Activated T-helper 1 cell treated with anti-CD3 and anti-CD28 coated beads, Interleukin-12 subunit alpha, Interleukin-12 subunit beta, Interleukin-2, Interleukin-4 antibody, amounts not matched to agents 30 ng/mL and 10 ng/mL and 1 ng/mL, durations not matched to agents 14 hours and 24 hours and 36 hours (primary cell): ENCODE results near the gene SMIM14. TPM values are rescaled to one million over a fixed set of nuclear protein-coding genes. Genes with fewer than 3 reads are reported as not detected.
"Not testable (repeated sequence)": the region's sequence is repeated elsewhere in the genome, so short reads cannot be mapped to it uniquely, and the experiment has no call there.

Experiments used
- DNase-seq: peaks from one replicate; pipeline ENCODE4 v3.0.0; 2021; ENCODE audit warnings: low spot score
- H3K27ac Mint-ChIP-seq: one replicate; pipeline ENCODE4 v1.8.0; 2021; ENCODE audit warnings: mild to moderate bottlenecking, mixed read lengths
- H3K27me3 Mint-ChIP-seq: one replicate; pipeline ENCODE4 v1.8.0; 2022; ENCODE audit warnings: mild to moderate bottlenecking, moderate library complexity, mixed read lengths; ENCODE audit not compliant: insufficient read depth
- H3K36me3 Mint-ChIP-seq: one replicate; pipeline ENCODE4 v1.8.0; 2021; ENCODE audit warnings: low read depth, mixed read lengths
- H3K4me1 Mint-ChIP-seq: one replicate; pipeline ENCODE4 v1.8.0; 2021; ENCODE audit warnings: low read depth, mixed read lengths
- H3K4me3 Mint-ChIP-seq: one replicate; pipeline ENCODE4 v1.8.0; 2021; ENCODE audit warnings: mild to moderate bottlenecking, moderate library complexity, mixed read lengths
- H3K9me3 Mint-ChIP-seq: one replicate; pipeline ENCODE4 v1.8.0; 2021; ENCODE audit warnings: mixed read lengths
- intact Hi-C: fragments of 100-400 bp; cut with micrococcal nuclease; formaldehyde crosslinking; loops from one replicate; pipeline ENCODE4 v1.15.1; 2024
- total RNA-seq: library from RNA; stranded (reverse); gene quantifications from 2 replicates; pipeline ENCODE4 v1.2.3, GENCODE V29; 2022

Gene SMIM14
- total RNA-seq, 1 donor from 2014 or later, result 1.6 TPM

DNA sequence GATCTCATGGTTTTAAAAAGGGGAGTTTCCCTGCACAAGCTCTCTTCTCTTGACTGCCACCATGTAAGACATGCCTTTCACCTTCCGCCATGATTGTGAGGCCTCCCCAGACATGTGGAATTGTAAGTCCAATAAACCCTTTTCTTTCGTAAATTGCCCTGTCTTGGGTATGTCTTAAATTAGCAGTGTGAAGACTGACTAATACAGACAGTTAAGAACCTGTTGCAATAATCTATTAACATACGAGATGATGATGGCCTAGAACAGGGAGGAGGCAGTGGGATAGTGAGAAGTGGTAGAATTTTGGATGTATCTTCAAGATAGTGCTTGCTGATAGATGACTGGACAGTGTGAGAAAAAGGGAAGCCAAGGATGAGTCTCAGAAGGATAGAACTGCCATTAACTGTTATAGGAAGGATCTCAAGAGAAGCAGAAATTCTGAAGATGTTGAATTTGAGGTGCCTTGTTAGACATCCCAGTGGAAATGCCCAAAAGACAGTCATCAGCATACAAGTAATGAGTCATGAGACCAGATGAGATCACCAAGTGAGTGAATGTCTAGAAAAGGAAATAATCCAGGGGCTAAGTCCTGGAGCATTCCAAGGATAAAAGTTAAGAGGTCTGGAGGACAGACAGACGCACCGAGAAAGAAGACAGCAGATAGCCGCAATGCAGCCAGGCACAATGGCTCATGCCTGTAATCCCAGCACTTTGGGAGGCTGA, 72.6 kb downstream of the SMIM14 start:
- no peaks in the 10 kb centered on the region for H3K27me3 Mint-ChIP-seq
- H3K27ac Mint-ChIP-seq, result no peak overlapping the region
- no peaks in the 10 kb centered on the region for H3K4me1 Mint-ChIP-seq
- peaks cover 8% of the 10 kb centered on the region for H3K9me3 Mint-ChIP-seq
- DNase-seq, result no peak
- no peaks in the 10 kb centered on the region for H3K36me3 Mint-ChIP-seq
- H3K4me3 Mint-ChIP-seq, result no peak overlapping the region
- intact Hi-C loops, result no loop called here

DNA sequence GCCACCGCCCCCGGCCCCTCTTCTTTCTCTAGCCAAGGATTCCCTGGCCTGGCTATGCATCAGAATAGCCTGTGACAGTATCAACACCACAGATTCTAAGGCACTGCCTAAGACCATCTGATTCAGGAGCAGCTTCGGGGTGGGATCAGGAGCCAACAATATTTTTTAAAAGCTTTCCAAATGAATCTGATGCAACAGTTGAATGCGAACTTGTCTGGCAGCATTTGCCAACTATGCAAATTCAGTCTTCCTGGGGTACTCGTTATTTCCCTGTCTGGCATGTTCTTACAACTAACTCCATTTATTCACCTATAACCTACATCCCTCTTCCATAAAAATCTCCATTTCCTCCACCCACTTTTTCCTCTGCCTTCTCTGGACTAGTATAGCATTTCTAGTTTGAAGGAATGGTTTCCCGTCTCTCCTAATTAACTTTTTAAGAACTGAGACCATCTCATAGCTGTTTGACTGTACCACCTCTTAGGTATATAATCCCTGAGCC, 75.3 kb downstream of the SMIM14 start:
- Mint-ChIP-seq H3K27ac (no peak overlapping the region), H3K27me3 (no peaks in the 10 kb centered on the region), H3K36me3 (no peaks in the 10 kb centered on the region), H3K4me3 (no peak overlapping the region), H3K9me3 (peaks cover 8% of the 10 kb centered on the region), H3K4me1 (no peaks in the 10 kb centered on the region)
- intact Hi-C loops, result no loop called here
- no peak for DNase-seq

DNA sequence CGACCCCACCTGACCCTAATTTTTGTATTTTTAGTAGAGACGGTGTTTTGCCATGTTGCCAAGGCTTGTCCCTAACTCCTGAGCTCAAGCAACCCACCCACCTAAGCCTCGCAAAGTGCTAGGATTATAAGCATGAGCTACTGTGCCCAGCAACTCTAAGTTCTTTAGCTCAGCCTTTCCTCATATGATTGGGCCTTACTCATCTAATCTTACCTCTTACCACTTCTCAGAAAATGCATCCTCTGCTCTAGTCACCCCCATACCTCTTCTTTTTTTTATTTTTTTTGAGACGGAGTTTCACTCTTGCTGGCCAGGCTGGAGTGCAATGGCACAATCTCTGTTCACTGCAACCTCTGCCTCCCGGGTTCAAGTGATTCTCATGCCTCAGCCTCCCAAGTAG, 75.9 kb downstream of the SMIM14 start:
- no peaks in the 10 kb centered on the region for H3K27me3 Mint-ChIP-seq
- no peak overlapping the region for H3K4me3 Mint-ChIP-seq
- intact Hi-C loops, result no loop called here
- no peak for DNase-seq
- H3K27ac Mint-ChIP-seq, result no peak overlapping the region
- H3K4me1 Mint-ChIP-seq, result no peaks in the 10 kb centered on the region
- no peaks in the 10 kb centered on the region for H3K36me3 Mint-ChIP-seq
- H3K9me3 Mint-ChIP-seq, result peaks cover 8% of the 10 kb centered on the region

DNA sequence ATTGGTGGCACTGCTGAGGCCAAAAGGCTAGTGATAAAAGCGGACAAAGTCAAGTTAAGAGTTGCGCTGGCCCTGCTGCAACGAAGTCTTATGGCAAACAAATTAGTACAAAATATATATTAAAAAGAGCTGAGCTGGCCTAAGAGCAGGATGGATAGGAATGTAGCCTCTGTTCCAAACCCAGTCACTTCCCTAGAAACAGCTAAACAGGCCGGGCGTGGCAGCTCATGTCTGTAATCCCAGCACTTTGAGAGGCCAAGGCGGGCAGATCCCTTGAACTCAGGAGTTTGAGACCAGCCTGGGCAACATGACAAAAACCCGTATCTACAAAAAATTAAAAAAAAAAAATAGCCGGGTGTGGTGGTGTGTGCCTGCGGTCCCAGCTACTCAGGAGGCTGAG, 79.0 kb downstream of the SMIM14 start:
- DNase-seq, result no peak
- H3K27ac Mint-ChIP-seq, result no peak overlapping the region
- H3K27me3 Mint-ChIP-seq, result peaks cover 5% of the 10 kb centered on the region
- H3K4me1 Mint-ChIP-seq, result no peaks in the 10 kb centered on the region
- H3K4me3 Mint-ChIP-seq, result no peak overlapping the region
- no peaks in the 10 kb centered on the region for H3K36me3 Mint-ChIP-seq
- intact Hi-C loops, result no loop called here
- no peaks in the 10 kb centered on the region for H3K9me3 Mint-ChIP-seq

DNA sequence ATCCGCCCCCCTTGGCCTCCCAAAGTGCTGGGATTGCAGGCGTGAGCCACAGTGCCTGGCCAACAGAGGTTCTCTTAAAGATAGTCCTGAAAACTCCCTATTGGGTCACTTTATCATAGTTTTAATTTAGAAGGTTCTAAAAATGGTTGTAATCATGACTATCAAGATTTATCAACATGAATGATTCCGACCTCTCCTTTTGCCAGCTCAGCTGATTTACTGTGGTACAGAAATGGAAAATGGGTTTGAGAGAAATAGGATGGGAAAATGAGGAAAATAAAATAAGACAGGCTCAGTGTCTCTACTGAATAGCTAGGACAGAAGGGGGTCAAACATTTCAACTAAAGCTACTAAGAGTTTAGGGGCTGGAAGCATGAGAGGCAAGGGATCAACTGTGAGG, 83.2 kb downstream of the SMIM14 start:
- DNase-seq, result no peak
- Mint-ChIP-seq H3K4me1 (no peaks in the 10 kb centered on the region), H3K9me3 (no peaks in the 10 kb centered on the region), H3K27ac (no peak overlapping the region), H3K27me3 (peaks cover 5% of the 10 kb centered on the region), H3K4me3 (no peak overlapping the region), H3K36me3 (no peaks in the 10 kb centered on the region)
- intact Hi-C loops, result no loop called here

DNA sequence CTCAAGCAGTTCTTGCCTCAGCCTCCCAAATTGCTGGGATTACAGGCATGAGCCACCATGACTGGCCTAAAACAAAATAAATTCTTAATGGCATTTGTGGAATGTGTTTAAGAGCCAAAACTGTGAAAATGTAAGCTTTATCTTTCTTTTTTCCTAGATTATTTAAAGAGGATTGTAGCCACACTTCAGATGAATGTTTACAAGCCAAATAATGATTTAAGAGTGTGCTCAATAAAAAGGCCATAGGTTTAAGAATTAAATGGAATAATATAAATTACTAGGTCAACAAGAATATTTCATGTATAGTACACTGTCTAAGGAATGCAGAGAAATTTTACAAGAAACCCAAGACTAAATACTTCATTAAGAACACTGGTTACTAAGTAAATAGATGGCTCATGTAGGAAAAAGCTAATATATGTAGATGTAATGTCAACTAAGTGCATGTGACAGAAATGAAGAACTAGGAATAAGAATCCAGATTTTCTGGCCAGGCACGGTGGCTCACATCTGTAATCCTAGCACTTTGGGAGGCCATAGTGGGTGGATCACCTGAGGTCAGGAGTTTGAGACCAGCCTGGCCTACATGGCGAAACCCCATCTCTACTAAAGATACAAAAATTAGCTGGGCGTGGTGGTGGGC, 90.1 kb downstream of the SMIM14 start:
- H3K36me3 Mint-ChIP-seq, result no peaks in the 10 kb centered on the region
- no peaks in the 10 kb centered on the region for H3K9me3 Mint-ChIP-seq
- no peaks in the 10 kb centered on the region for H3K4me1 Mint-ChIP-seq
- intact Hi-C loops, result no loop called here
- peaks cover 3% of the 10 kb centered on the region for H3K27me3 Mint-ChIP-seq
- DNase-seq, result no peak
- no peak overlapping the region for H3K27ac Mint-ChIP-seq
- no peak overlapping the region for H3K4me3 Mint-ChIP-seq

DNA sequence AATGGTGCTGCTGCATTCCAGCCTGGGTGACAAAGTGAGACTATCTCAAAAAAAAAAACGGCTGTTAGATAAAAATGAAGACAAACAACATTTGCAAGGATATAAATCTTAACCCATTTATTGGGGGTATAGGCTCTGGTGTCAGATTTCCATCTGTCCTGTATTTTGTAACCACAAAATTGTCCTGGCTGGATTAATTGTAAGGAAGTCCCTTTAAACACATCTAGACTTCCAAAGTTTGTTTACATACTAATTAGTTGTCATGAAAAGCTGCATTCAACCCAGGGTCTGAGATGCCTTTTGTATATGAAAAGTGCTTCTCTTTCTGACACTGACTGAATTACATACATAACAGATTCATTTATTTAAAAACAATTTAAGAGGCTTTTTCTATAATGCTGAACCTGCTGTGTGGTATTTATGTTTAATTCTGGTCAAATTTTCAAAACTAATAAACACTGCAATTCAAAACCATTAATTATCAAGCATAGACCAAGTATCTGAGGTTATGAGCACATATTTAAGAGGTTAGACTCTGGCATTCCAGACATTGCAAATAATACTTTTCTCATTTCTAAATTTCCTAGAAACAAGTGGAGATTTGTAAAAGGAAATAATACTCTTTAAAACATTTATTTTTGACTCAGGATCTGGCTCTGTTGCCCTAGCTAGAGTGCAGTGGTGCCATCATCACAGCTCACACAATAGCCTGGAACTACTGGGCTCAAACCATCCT, 93.9 kb downstream of the SMIM14 start:
- no peaks in the 10 kb centered on the region for H3K9me3 Mint-ChIP-seq
- no peak overlapping the region for H3K4me3 Mint-ChIP-seq
- DNase-seq, result no peak
- H3K27ac Mint-ChIP-seq, result no peak overlapping the region
- intact Hi-C loops, result no loop called here
- peaks cover 3% of the 10 kb centered on the region for H3K27me3 Mint-ChIP-seq
- no peaks in the 10 kb centered on the region for H3K36me3 Mint-ChIP-seq
- no peaks in the 10 kb centered on the region for H3K4me1 Mint-ChIP-seq

DNA sequence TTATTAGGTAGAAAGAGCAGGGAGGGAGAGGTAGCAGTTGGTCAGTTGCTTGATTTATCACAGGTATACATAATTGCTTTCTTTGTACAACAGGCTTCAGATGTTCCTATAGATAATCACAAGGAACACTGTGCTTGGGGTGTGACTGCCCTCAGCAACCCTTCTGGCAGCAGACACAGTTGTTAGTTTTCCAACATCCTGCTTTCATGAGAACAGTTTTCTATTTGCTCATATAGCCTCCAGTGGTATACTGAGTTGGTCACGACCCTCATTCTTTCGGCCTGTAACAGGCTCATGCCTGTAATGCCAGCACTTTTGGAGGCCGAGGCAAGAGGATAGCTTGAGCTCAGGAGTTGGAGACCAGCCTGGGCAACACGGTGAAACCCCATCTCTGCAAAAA, 94.6 kb downstream of the SMIM14 start:
- H3K27ac Mint-ChIP-seq, H3K4me3 Mint-ChIP-seq, DNase-seq, intact Hi-C loops, H3K4me1 Mint-ChIP-seq, H3K36me3 Mint-ChIP-seq, H3K9me3 Mint-ChIP-seq, H3K27me3 Mint-ChIP-seq: not testable (repeated sequence)

DNA sequence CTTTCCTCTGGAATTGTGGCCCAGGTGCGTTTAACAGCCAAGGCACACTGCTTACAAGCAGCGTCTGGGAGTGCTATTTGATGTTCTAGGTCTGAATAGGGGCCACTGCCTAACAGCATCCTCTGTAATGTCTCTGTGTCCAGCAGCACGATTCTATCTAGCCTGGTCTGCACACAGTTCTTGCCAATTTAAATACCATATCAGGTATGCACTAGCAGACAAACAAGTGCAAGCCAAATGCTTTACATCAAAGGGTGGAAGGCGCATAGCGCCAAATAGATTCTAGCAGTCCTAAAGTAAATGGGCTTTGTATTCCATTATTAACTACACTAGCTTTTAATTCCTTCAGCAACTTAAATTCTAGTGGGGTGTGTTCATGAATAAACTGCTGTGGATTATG, 95.6 kb downstream of the SMIM14 start:
- no peak overlapping the region for H3K4me3 Mint-ChIP-seq
- no peaks in the 10 kb centered on the region for H3K36me3 Mint-ChIP-seq
- H3K27ac Mint-ChIP-seq, result no peak overlapping the region
- intact Hi-C loops, result no loop called here
- no peaks in the 10 kb centered on the region for H3K4me1 Mint-ChIP-seq
- peaks cover under 1% of the 10 kb centered on the region for H3K27me3 Mint-ChIP-seq
- no peaks in the 10 kb centered on the region for H3K9me3 Mint-ChIP-seq
- no peak for DNase-seq

DNA sequence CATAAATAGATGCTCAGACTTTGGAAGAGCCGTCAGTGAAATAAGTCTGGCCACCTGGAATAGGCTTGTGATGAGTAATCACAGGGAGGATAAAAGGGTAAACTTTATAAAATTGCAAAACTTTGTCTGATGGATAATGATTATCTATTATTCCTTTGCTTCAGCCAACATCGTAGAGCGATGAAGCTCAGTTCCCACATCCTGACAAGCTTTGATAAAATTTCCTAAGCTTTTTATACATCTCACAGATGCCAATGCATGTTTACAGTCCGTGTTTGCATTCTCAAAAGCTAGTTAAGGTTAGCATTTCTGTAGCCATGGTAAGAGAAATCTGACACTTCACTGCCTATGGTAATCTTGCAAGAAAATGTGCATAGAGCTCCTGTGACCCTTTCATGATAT, 96.1 kb downstream of the SMIM14 start:
- no peak overlapping the region for H3K27ac Mint-ChIP-seq
- no peak for DNase-seq
- H3K36me3 Mint-ChIP-seq, result no peaks in the 10 kb centered on the region
- no peak overlapping the region for H3K4me3 Mint-ChIP-seq
- intact Hi-C loops, result no loop called here
- no peaks in the 10 kb centered on the region for H3K27me3 Mint-ChIP-seq
- H3K4me1 Mint-ChIP-seq, result no peaks in the 10 kb centered on the region
- H3K9me3 Mint-ChIP-seq, result no peaks in the 10 kb centered on the region

DNA sequence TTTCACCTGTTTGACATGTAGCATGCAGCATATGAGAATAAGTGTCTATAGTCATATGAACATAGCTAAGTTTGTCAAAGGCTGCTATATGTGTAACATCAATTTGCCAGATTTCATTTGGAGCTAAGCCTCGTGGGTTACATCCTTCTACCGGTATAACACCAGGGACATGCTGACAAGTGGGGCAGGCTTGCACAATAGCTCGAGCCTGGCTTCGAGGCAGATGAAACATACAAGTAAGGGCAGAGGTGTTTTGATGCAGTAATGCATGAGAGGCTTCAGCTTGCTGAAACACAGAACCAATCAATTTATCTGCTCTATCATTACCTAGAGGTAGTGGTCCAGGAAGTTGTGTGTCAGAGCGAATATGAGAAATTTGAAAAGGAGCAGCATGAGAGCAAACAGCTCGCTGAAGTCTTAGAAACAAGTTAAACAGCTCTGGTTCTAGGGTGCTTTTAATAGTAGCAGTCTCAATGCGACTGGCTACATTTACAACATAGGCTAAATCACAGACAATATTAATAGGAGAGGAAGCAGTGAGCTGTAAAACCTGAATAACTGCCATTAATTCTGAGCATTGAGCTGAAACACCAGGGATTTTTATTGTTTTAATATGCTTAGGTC, 96.6 kb downstream of the SMIM14 start:
- H3K9me3 Mint-ChIP-seq, result no peaks in the 10 kb centered on the region
- no peaks in the 10 kb centered on the region for H3K36me3 Mint-ChIP-seq
- H3K27me3 Mint-ChIP-seq, result no peaks in the 10 kb centered on the region
- no peak overlapping the region for H3K27ac Mint-ChIP-seq
- DNase-seq, result no peak
- intact Hi-C loops, result no loop called here
- H3K4me3 Mint-ChIP-seq, result no peak overlapping the region
- no peaks in the 10 kb centered on the region for H3K4me1 Mint-ChIP-seq

DNA sequence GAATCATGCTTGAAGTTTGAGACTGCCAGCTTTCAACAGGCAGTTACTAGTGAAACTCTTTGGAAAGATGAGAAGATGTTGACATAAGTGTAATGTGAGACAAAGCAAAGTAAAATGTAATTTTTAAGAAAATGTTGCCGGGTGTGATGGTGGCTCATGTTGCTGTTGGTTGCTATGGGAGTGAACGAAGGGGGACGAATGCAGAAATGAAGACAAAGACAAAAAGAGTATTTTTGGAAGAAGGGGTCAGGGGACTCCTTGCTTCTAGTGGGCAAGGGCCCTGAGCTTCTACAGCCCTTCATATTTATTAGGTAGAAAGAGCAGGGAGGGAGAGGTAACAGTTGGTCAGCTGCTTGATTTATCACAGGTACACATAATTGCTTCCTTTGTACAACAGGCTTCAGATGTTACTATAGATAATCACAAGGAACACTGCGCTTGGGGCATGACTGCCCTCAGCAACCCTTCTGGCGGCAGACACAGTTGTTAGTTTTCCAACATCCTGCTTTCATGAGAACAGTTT, 99.5 kb downstream of the SMIM14 start:
- Mint-ChIP-seq H3K4me3 (no peak overlapping the region), H3K36me3 (peaks cover 4% of the 10 kb centered on the region), H3K27me3 (no peaks in the 10 kb centered on the region), H3K9me3 (peaks cover 5% of the 10 kb centered on the region), H3K27ac (no peak overlapping the region), H3K4me1 (no peaks in the 10 kb centered on the region)
- intact Hi-C loops, result no loop called here
- DNase-seq, result no peak

DNA sequence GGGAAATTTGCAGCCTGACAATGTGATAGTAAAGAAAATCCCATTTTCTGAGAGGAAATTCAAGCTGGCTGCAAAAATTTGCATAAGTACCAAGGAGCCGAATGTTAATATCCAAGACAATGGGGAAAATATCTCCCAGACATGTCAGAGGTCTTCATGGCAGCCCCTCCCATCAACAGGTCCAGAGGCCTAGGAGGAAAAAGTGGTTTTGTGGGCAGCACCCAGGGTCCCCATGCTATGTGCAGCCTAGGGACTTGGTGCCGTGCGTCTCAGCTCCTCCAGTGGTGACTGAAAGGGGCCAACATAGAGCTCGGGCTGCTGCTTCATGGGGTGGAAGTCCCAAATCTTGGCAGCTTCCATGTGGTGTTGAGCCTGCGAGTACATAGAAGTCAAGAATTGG, 105.1 kb downstream of the SMIM14 start:
- H3K36me3 Mint-ChIP-seq, result peaks cover 21% of the 10 kb centered on the region
- intact Hi-C loops, result no loop called here
- H3K27me3 Mint-ChIP-seq, result no peaks in the 10 kb centered on the region
- no peak for DNase-seq
- H3K27ac Mint-ChIP-seq, result no peak overlapping the region
- peaks cover under 1% of the 10 kb centered on the region for H3K4me1 Mint-ChIP-seq
- no peak overlapping the region for H3K4me3 Mint-ChIP-seq
- H3K9me3 Mint-ChIP-seq, result peaks cover 34% of the 10 kb centered on the region
